ENCODE measurements around the gene ARHGAP29.

ARHGAP29 gene

DNA sequence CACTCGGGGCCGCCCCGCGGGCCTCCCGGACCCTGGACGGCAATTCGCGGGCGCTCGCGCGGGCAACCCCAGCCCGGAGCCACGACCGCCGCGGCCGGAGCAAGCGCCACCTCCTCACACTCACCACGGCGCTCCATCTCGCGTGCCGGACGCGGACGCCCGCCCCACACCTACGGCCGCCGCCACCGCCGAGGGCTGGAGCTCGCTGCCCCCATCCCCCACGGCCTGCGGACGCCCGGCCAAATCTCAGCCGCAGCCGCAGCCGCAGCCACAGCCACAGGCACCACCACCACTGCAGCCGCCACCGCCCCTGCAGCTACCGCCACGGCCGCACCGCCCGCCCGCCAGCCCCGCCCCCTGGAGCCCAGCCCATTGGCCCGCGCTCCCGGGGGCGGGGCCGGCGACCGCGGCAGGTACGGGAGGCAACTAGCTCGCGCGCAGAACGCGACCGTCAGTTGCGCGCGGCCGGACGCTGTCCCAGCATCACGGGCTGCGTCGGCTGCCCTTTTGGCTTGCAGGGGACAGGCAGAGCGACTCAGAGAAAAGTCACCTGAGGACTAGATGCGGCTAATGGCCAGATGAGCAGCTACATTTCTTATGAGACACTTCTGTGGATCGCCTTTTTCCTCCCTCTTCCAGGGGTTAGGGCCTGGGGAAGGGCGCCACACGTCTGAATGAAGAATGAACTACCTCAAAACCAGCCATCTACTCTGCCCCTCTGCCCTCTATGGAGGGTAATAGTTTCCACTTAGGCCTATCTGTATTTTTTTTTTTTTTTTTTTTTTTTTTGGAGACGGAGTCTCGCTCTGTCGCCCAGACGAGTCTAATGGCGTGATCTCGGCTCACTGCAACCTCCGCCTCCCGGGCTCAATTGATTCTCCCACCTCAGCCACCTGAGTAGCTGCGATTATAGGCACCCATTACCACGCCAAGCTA, at the start of gene ARHGAP29:
Gene ARHGAP29 (minus strand): TSS at position 294 of the 936 bp plus-strand sequence. CDS start 5,973 bp downstream, outside the sequence.
- FAIRE-seq: peak; percentile 85

GRCh38 chr1:94286864-94287437, 49.6 kb upstream of the ARHGAP29 start:
- DNase-seq (ENCODE audit: low spot score): no peak
- no peak for FAIRE-seq

More for the DNA sequence above, at the start of gene ARHGAP29:
- peak; percentile 84 for DNase-seq (ENCODE audit: low spot score)

GRCh38 chr1:94285031-94285654, 47.8 kb upstream of the ARHGAP29 start:
- peak; percentile 53 for FAIRE-seq
- peak; percentile 36 for DNase-seq (ENCODE audit: low spot score)

GRCh38 chr1:94284476-94284875, 47.1 kb upstream of the ARHGAP29 start:
- DNase-seq (ENCODE audit: low spot score) (no peak), FAIRE-seq (no peak)

DNA sequence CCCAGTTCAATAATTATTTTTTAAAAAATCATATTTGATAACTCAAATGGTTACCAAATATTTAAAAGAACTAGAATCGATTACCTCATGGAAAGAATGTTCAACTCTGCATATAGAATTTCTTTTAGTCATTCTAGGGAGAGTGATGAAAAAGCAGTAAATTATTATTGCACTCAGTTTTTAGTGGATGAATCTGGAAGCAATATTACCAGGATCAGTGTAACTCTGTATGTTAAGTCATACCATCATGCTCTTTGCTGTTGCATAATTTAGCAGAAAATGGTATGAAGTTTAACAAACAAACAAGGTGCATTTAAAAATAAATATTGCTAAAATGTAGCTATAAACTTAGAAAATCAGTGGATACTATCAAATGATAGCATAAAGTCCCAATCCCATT, 46.1 kb upstream of the ARHGAP29 start:
- DNase-seq (ENCODE audit: low spot score) (no peak), FAIRE-seq (no peak)

DNA sequence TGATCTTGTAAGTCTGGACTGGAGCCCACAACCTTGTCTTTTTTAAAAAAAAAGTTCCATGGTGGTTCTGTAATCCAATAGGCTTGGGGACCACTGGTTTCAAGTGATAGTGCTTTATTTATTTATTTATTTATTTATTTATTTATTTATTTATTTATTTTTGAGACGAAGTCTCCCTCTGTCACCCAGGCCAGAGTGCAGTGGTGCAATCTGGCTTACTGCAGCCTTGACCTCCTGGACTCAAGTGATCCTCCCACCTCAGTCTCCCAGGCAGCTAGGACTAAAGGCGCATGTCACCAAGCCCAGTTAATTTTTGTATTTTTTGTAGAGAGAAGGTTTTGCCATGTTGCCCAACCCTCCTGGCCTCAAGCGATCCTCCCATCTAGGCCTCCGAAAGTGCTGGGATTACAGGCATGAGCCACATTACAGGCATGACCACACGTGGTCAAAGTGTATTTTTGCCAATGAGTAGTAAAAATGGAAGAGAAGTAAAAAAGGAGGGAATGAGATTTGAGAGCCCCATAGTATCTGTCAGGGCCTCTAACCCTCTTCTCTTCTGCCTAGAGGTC, 44.8 kb upstream of the ARHGAP29 start:
- FAIRE-seq (no peak), DNase-seq (ENCODE audit: low spot score) (no peak)

GRCh38 chr1:94281361-94282142, 44.2 kb upstream of the ARHGAP29 start:
- no peak for FAIRE-seq
- no peak for DNase-seq (ENCODE audit: low spot score)

DNA sequence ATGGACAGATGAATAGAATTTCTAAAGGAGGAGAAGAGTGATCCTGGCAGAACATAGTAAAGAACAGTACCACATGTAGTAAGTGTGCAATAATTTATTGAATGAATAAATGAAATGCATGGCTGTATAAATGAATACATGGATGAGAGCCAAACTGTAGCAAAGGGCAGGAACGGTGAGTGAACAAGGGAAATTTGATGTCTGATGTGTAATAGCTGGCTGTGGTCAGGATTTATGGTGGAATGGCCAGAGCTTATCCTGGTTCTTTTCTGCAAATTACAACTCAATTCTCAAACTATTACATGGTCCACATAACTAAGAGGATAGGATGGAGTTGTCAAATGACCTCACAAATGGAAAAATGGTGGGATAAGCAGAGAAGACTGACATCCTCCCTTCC, 43.2 kb upstream of the ARHGAP29 start:
- FAIRE-seq (no peak), DNase-seq (ENCODE audit: low spot score) (no peak)

DNA sequence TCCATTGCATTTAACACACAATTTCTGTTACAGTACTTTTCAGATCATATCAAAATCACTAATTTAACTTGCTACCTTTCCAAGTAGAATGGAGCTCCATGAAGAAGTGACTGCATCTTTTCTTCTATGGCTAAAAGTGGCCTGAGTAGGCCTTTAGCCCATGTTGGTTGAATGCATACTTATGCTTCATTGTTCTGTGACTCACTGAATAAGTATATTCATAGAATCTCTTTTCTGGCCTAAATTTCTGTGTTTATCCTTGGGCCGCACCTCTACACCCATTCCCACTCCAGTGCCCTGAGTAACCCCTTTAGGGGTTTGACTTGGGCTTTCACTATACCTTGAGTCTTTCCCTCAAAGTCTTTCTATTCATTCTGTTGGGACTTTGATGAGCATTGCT, 42.1 kb upstream of the ARHGAP29 start:
- no peak for FAIRE-seq

GRCh38 chr1:94279038-94279437, 41.7 kb upstream of the ARHGAP29 start:
- FAIRE-seq (no peak), DNase-seq (ENCODE audit: low spot score) (no peak)

More for the DNA sequence above, 42.1 kb upstream of the ARHGAP29 start:
- no peak for DNase-seq (ENCODE audit: low spot score)

- no peak for FAIRE-seq
- no peak for DNase-seq (ENCODE audit: low spot score)
Measured at GRCh38 chr1:94276988-94277434, 39.6 kb upstream of the ARHGAP29 start.

GRCh38 chr1:94275083-94275482, 37.7 kb upstream of the ARHGAP29 start:
- DNase-seq (ENCODE audit: low spot score): no peak
- no peak for FAIRE-seq

DNA sequence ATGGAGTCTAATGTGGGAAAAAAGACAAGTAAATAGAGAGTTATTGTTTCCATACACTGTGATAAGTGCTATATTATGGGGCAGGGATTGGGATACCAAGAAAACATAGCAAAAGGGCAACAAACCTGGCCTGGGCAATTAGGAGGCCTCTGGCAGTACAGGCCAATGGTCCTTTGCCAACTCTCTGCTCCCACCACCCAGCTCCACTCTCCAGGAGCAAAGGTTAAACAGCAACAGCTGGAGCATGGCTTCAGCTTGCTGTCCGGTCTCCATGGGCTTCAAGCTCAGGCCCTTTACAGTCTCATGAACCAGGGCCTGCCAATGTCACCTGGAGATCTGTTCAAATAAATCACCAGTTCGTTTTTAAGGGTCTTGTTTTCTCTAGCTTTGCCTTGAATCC, 37.2 kb upstream of the ARHGAP29 start:
- DNase-seq (ENCODE audit: low spot score): no peak
- no peak for FAIRE-seq

DNA sequence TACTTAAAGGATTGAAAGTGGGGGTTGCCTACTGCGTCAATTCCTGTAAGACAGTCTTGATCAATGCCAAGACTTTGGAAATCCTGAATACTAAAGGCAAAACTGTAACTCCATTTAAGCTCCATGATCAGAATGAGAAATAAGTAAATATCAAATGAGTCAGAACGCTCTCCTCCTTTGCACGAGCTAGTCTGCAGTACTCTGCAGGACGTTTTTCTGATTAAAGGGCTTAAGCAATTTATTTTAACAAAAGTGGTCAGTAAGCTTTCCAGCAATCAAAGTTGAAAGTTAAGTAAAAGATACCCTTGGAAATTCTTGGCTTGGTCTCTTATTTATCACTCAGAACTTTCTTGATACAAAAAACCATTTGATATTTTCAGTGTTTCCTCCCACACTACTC, 35.7 kb upstream of the ARHGAP29 start:
- DNase-seq (ENCODE audit: low spot score) (no peak), FAIRE-seq (no peak)

DNA sequence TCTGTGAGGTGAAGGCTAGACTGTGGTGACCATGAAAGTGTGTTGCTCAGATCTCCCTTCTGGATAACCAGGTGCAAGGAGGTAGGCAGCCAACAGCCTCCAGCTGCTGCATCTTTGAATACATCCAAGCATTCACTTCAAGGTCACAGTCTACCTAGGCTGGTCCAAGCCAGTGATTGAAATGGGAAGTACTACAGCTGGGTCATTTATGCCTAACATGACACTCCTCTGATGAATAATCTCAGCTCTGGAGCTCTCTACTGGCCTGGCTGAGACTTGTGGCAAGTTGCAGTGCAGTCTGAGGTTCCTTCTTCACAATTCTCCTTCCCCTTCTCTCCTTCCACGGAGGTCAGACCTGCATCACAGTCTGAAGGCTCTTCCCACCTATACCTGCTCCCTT, 35.0 kb upstream of the ARHGAP29 start:
- FAIRE-seq (no peak), DNase-seq (ENCODE audit: low spot score) (no peak)

DNA sequence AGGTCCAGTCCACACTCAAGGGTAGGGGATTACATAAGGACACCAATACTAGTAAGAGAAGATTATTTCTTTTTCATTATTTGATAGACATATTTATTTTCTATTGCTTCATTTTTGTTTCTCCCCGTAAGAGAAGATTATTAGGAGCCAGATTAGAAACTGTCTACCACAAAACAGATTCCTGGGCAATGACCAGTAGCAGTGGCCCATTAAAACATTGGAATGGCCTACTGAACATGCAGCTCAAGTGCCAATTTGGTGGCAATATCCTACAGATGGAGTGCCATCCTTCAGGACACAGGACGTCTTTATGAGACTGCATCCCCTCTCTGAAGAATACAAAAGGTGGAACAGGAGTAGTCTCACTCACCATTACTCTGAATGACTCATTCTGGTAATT, 34.0 kb upstream of the ARHGAP29 start:
- DNase-seq (ENCODE audit: low spot score) (no peak), FAIRE-seq (peak; percentile 17)

DNA sequence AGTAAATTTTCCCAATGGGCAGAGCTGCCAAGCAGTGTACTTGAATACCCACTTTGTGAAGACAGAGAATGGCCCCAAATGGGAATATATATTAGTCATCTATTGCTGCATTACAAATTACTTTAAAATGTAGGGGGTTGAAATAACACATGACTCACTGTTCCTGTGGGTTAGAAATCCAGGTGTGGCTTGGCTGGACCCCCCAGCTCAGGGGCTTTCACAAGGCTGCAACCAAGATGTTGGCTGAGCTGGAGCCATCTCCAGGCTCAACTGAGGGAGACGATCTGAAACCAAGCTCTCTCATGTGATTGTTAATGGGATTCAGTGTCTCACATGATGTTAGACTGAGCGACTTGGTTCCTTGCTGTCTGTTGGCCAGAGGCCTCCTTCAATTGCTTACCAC, 33.4 kb upstream of the ARHGAP29 start:
- peak; percentile 64 for DNase-seq (ENCODE audit: low spot score)
- no peak for FAIRE-seq

- no peak for FAIRE-seq
- DNase-seq (ENCODE audit: low spot score): no peak
Measured at GRCh38 chr1:94269921-94270320, 32.5 kb upstream of the ARHGAP29 start.

DNA sequence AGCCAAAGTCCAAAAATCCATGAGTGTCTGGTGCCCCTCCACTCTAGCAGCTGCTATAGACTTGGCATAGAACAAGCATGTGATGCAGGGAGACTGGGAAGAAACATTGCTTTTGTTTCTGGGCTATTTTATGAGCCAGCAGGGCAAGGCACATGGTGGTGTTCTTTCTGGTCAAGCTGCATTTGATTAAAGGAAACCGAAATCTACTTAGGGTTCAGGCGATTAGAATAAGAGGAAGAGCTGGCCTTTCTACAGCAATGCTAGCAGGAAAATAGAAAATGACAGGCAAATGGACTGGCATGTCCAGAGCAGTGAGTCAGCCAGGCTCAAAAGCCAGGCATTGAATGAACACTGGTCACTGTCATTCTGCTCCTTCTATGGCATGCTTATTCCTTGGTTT, 28.5 kb upstream of the ARHGAP29 start:
- no peak for FAIRE-seq
- no peak for DNase-seq (ENCODE audit: low spot score)

DNA sequence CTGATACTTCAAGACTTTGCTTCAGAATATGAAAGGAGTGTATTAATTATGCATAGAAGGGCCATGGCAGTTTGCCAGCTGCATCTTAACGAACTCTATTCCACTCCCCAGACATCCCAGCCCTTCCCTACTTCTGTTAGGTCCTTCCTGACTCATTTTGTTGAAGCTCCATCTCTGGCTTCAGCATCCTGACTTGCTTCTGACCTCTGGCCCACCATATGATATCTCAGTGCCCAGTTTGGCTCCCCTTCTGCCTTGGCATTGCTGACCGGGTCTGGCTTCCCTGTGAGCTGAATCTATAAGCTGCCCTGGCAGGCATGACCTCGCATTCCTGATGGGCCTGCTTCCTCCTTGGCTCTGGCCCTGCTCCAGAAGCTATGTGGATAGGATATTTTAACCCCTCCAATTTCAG, 27.6 kb upstream of the ARHGAP29 start:
- FAIRE-seq (peak; percentile 77), DNase-seq (ENCODE audit: low spot score) (no peak)
